ENCODE data around the gene RSRC1.

RSRC1 gene

DNA sequence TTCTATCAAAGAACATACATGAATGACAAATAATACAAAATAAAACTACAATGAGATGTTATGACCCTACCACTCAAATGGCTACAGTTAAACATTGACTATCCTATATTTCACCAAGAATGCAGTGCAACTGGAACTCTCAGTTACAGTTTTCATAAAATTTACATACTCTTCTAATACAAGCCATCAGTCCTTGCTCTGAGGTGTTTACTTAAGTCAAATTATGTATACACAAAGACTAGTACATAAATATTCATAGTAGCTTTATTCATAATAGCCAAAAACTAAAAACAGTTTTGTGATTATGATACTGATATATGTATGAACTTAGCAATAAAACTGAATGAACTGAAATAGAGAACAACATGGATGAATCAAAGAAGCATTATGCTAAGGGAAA, 480.3 kb downstream of the RSRC1 start:
- Histone ChIP-seq H3K4me1 (ENCODE audit: control insufficient read depth, low read depth, low read length) (no peaks in the 10 kb centered on the region), H3K4me3 (ENCODE audit: low read length) (no peak overlapping the region), H3K36me3 (ENCODE audit: control insufficient read depth, low read depth, low read length) (no peaks in the 10 kb centered on the region), H3K9me3 (ENCODE audit: control insufficient read depth, low read depth, low read length) (no peaks in the 10 kb centered on the region), H3K9ac (ENCODE audit: low read length) (no peak overlapping the region), H3K27ac (ENCODE audit: low read length) (no peak overlapping the region), H3K27me3 (ENCODE audit: control insufficient read depth, insufficient read depth, low read length) (no peaks in the 10 kb centered on the region)
